Amygdala (tissue), 56 donors: ENCODE data around the gene PXDC1.
A peak's percentile ranks its signal among the peaks of the same experiment; 100 is the strongest.

Experiments
- DNase-seq, 56 donors: peaks; one replicate each; lab custom pipeline; 2025; lab: John Stamatoyannopoulos, UW

PXDC1 gene

GRCh38 chr6:3751077-3751729 is at the start of gene PXDC1:
TSS of gene PXDC1 (minus strand) at chr6:3751713. CDS start at chr6:3751531, 182 bp downstream.
- peak in 1 of 56 donors; percentile 41 for DNase-seq

- no peak for DNase-seq
Measured at GRCh38 chr6:3800850-3801591, 49.5 kb upstream of the PXDC1 start.

GRCh38 chr6:3799719-3800118 is 48.2 kb upstream of the PXDC1 start:
- no peak for DNase-seq

- no peak for DNase-seq
Measured at GRCh38 chr6:3798055-3798919, 46.8 kb upstream of the PXDC1 start.

GRCh38 chr6:3797231-3798054 is 45.9 kb upstream of the PXDC1 start:
- no peak for DNase-seq

GRCh38 chr6:3796719-3797041 is 45.2 kb upstream of the PXDC1 start:
- no peak for DNase-seq

- peak in 46 of 56 donors; percentile 7 to 80 (median 50) for DNase-seq
Measured at GRCh38 chr6:3795836-3796718, 44.6 kb upstream of the PXDC1 start.

- DNase-seq: no peak
Measured at GRCh38 chr6:3794092-3794491, 42.6 kb upstream of the PXDC1 start.

GRCh38 chr6:3793545-3793944 is 42.0 kb upstream of the PXDC1 start:
- DNase-seq: no peak

GRCh38 chr6:3791526-3792203 is 40.2 kb upstream of the PXDC1 start:
- no peak for DNase-seq

- DNase-seq: no peak
Measured at GRCh38 chr6:3789896-3790558, 38.5 kb upstream of the PXDC1 start.

GRCh38 chr6:3789018-3789895 is 37.7 kb upstream of the PXDC1 start:
- no peak for DNase-seq

GRCh38 chr6:3788408-3789017 is 37.0 kb upstream of the PXDC1 start:
- no peak for DNase-seq

- no peak for DNase-seq
Measured at GRCh38 chr6:3786141-3786540, 34.6 kb upstream of the PXDC1 start.

- DNase-seq: no peak
Measured at GRCh38 chr6:3785745-3786098, 34.2 kb upstream of the PXDC1 start.

- no peak for DNase-seq
Measured at GRCh38 chr6:3784885-3785744, 33.6 kb upstream of the PXDC1 start.
